Measurements from ENCODE around the gene UBE2S. TPM values are rescaled to one million over a fixed set of nuclear protein-coding genes. Genes with fewer than 3 reads are reported as not detected.

The UBE2S gene
- polyA plus RNA-seq, 1 donor (not counting 4 experiments of a cell fraction or from before 2014, with no cell fraction given): 31.8 TPM

DNA sequence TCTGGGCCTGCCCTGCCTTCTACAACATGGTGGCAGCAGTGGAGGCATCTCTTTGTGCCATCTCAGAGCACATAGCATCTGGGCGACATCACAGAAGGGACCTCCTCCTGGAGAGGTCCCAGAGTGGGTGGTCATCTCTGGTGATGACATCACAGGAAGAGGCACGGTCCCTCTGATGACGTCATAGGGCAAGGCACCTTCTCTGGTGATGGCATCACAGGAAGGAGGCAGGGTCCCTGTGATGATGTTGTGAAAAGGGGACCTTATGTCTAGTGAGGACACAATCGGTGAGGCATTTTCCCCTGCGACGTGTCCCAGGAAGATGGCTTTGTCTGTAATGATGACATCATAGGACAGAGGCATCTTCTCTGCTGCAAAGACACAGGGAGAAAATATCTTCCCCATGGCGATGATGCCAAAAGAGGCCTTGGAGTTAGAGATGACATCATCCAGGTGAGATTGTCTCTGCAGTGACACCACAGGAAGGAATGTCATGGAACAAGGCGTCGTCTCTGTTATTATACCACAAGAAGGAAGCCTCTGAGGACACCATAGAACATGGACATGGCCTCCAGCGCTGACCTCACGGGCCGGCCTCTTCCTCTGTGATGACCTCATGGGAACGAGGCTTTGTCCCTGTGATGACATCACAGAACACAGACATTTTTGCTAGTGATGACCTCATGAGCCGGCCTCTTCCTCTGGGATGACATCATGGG lies 24.8 kb upstream of the UBE2S start:
- H3K27me3 ChIP-seq (ENCODE audit: control insufficient read depth, extremely low read depth, insufficient read depth, low read length): peaks cover 21% of the 10 kb centered on the region
- H3K36me3 ChIP-seq (ENCODE audit: control insufficient read depth in 2 of 2, extremely low read depth in 1 of 2, insufficient read depth in 2 of 2, low read length in 2 of 2): no peaks in the 10 kb centered on the region
- FAIRE-seq (no peak), DNase-seq (ENCODE audit: low read depth, low spot score) (no peak)
- H3K27ac ChIP-seq (ENCODE audit: control insufficient read depth, insufficient read depth, low read length): no peak overlapping the region
- H3K4me3 ChIP-seq (ENCODE audit: control insufficient read depth in 2 of 3, extremely low read depth in 1 of 3, insufficient read depth in 2 of 3, low read depth in 1 of 3, low read length in 3 of 3): no peak overlapping the region
- H3K9ac ChIP-seq (ENCODE audit: control insufficient read depth, extremely low read depth, insufficient read depth, low read length): no peak overlapping the region
- H4K20me1 ChIP-seq (ENCODE audit: control insufficient read depth, extremely low read depth, insufficient read depth, low read length): peaks cover 7% of the 10 kb centered on the region
- no peaks in the 10 kb centered on the region for H3K9me1 ChIP-seq (ENCODE audit: control insufficient read depth, extremely low read depth, insufficient read depth, low read length)
- no peaks in the 10 kb centered on the region for H3K4me1 ChIP-seq (ENCODE audit: control insufficient read depth, extremely low read depth, insufficient read depth, low read length)
- TF ChIP-seq EZH2 (IDR thresholded peaks at IDR 0.05; ENCODE audit: low read length) (no peak), CTCF (optimal IDR thresholded peaks at IDR 0.05 in 1 of 3, IDR thresholded peaks at IDR 0.05 in 1 of 3, conservative IDR thresholded peaks at IDR 0.05 in 1 of 3; ENCODE audit: extremely low read depth in 1 of 3, insufficient read depth in 2 of 3, low read length in 3 of 3) (no peak)
- dilution Hi-C loops (cut with MboI; ENCODE audit: extremely low pct_ligation_motif_present, low sequenced_read_pairs): no loop called here
- no peaks in the 10 kb centered on the region for H3K9me3 ChIP-seq (ENCODE audit: control insufficient read depth, low read depth, low read length)
- H3K79me2 ChIP-seq (ENCODE audit: control insufficient read depth, insufficient read depth, low read length): no peaks in the 10 kb centered on the region
- no peak overlapping the region for H2AFZ ChIP-seq (ENCODE audit: control insufficient read depth, low read length)
- H3K4me2 ChIP-seq (ENCODE audit: control insufficient read depth, extremely low read depth, insufficient read depth, low read depth, low read length): no peak overlapping the region

DNA sequence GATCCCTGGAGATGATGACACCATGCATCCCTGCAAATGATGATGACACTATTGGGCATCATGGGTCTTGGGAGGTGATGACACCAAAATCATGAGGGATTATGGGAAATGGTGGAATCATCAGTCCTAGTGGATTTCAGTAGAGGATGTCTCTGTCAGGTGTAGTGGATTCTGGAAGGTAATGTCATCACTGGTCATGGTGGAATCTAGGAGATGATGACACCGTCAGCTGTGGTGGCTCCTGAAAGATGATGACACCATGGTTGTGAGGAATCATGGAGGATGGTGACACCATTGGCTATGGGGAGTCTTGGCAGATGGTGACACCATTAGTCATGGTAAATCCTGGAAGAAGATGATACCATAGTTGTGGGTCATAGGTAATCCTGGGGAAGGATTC lies 23.6 kb upstream of the UBE2S start:
- Histone ChIP-seq H3K36me3 (ENCODE audit: control insufficient read depth in 2 of 2, extremely low read depth in 1 of 2, insufficient read depth in 2 of 2, low read length in 2 of 2) (no peaks in the 10 kb centered on the region), H3K27ac (ENCODE audit: control insufficient read depth, insufficient read depth, low read length) (no peak overlapping the region), H3K27me3 (ENCODE audit: control insufficient read depth, extremely low read depth, insufficient read depth, low read length) (peaks cover 21% of the 10 kb centered on the region), H3K9ac (ENCODE audit: control insufficient read depth, extremely low read depth, insufficient read depth, low read length) (no peak overlapping the region), H4K20me1 (ENCODE audit: control insufficient read depth, extremely low read depth, insufficient read depth, low read length) (no peaks in the 10 kb centered on the region), H3K4me1 (ENCODE audit: control insufficient read depth, extremely low read depth, insufficient read depth, low read length) (no peaks in the 10 kb centered on the region), H3K4me3 (ENCODE audit: control insufficient read depth in 2 of 3, extremely low read depth in 1 of 3, insufficient read depth in 2 of 3, low read depth in 1 of 3, low read length in 3 of 3) (no peak overlapping the region), H3K9me1 (ENCODE audit: control insufficient read depth, extremely low read depth, insufficient read depth, low read length) (no peaks in the 10 kb centered on the region), H2AFZ (ENCODE audit: control insufficient read depth, low read length) (no peak overlapping the region), H3K9me3 (ENCODE audit: control insufficient read depth, low read depth, low read length) (no peaks in the 10 kb centered on the region), H3K4me2 (ENCODE audit: control insufficient read depth, extremely low read depth, insufficient read depth, low read depth, low read length) (no peak overlapping the region), H3K79me2 (ENCODE audit: control insufficient read depth, insufficient read depth, low read length) (no peaks in the 10 kb centered on the region)
- FAIRE-seq (no peak), DNase-seq (ENCODE audit: low read depth, low spot score) (no peak)
- dilution Hi-C loops (cut with MboI; ENCODE audit: extremely low pct_ligation_motif_present, low sequenced_read_pairs): no loop called here
- TF ChIP-seq CTCF (optimal IDR thresholded peaks at IDR 0.05 in 1 of 3, IDR thresholded peaks at IDR 0.05 in 1 of 3, conservative IDR thresholded peaks at IDR 0.05 in 1 of 3; ENCODE audit: extremely low read depth in 1 of 3, insufficient read depth in 2 of 3, low read length in 3 of 3): no peak
- no peak for TF ChIP-seq EZH2 (IDR thresholded peaks at IDR 0.05; ENCODE audit: low read length)

Measured in keratinocyte (primary cell).